Endothelial cell of umbilical vein (primary cell): ENCODE results near the gene DNMT1. TPM values are rescaled to one million over a fixed set of nuclear protein-coding genes. Genes with fewer than 3 reads are reported as not detected.
"Not testable (repeated sequence)": the region's sequence is repeated elsewhere in the genome, so short reads cannot be mapped to it uniquely, and the experiment has no call there.

Experiments used
- BruUV-seq: library from RNA; stranded (reverse); fragments of 400-500 nt; replicated peaks from 2 replicates; lab custom pipeline; 2021; lab: Mats Ljungman, UMichigan
- CTCF ChIA-PET: fragments of 300-600, 350-600 bp; sonication (Branson Sonifier 250); formaldehyde crosslinking; loops from one replicate; lab custom pipeline; 2021; ENCODE audit warnings: antibody characterized with exemption, inconsistent platforms; lab: Charles Lee
- POLR2A ChIA-PET: fragments of 300-600, 350-600 bp; sonication (Branson Sonifier 250); formaldehyde crosslinking; loops from one replicate; lab custom pipeline; 2021; ENCODE audit warnings: antibody characterized with exemption, inconsistent platforms; lab: Charles Lee
- DNase-seq: peaks from one replicate; pipeline ENCODE4 v3.0.0-alpha.2; 2011; ENCODE audit warnings: low read depth, low spot score
- FAIRE-seq: peaks from 2 replicates; lab custom pipeline; 2011; peaks lifted over from hg19 to GRCh38; lab: Jason Lieb, UNC
- H2AFZ ChIP-seq: 2 replicates; pipeline ENCODE4 v1.6.0; 2012; ENCODE audit warnings: low read depth, low read length, control low read depth, inconsistent platforms
- H3K27ac ChIP-seq: 2 replicates; pipeline ENCODE4 v1.5.1; 2011; ENCODE audit warnings: low read depth, mild to moderate bottlenecking, control low read depth, low read length, moderate library complexity; ENCODE audit not compliant: insufficient read depth
- H3K27me3 ChIP-seq, 2 experiments: 2 replicates each; pipeline versions ENCODE4 v1.6.0 to v1.6.1; 2011; ENCODE audit warnings: low read length in 2 of 2, mixed read lengths in 1 of 2; ENCODE audit not compliant: control insufficient read depth in 2 of 2, insufficient read depth in 2 of 2
- H3K36me3 ChIP-seq, 2 experiments: 2 replicates in 1 of 2; 3 replicates in 1 of 2; pipeline ENCODE4 v1.5.1; 2011; ENCODE audit warnings: low read length in 2 of 2, mild to moderate bottlenecking in 1 of 2, moderate library complexity in 1 of 2; ENCODE audit not compliant: control insufficient read depth in 2 of 2, insufficient read depth in 2 of 2; ENCODE audit errors: extremely low read depth in 1 of 2
- H3K4me1 ChIP-seq: 3 replicates; pipeline ENCODE4 v1.5.1; 2011; ENCODE audit warnings: mild to moderate bottlenecking, low read length; ENCODE audit not compliant: control insufficient read depth, insufficient read depth; ENCODE audit errors: extremely low read depth
- H3K4me2 ChIP-seq: 2 replicates; pipeline ENCODE4 v1.6.1; 2011; ENCODE audit warnings: low read length, control low read depth, mixed read lengths; ENCODE audit not compliant: insufficient read depth
- H3K4me3 ChIP-seq, 3 experiments: fragments of 200-600 bp in 1 of 3; sonication (generic), shearing (Covaris generic) in 1 of 3; replicated peaks in 1 of 3; 2 replicates each; pipeline ENCODE4 v1.5.1; 2011 to 2016; ENCODE audit warnings: control low read depth in 3 of 3, low read length in 3 of 3, mild to moderate bottlenecking in 2 of 3, inconsistent platforms in 1 of 3, low read depth in 1 of 3, moderate library complexity in 1 of 3; ENCODE audit not compliant: insufficient read depth in 1 of 3
- H3K79me2 ChIP-seq: 2 replicates; pipeline ENCODE4 v1.6.0; 2012; ENCODE audit warnings: low read length, inconsistent platforms; ENCODE audit not compliant: control insufficient read depth, insufficient read depth
- H3K9ac ChIP-seq: replicated peaks from 2 replicates; pipeline ENCODE3; 2011; ENCODE audit warnings: low read length, control low read depth; ENCODE audit not compliant: insufficient read depth; ENCODE audit errors: extremely low read depth
- H3K9me1 ChIP-seq: replicated peaks from 3 replicates; pipeline ENCODE4 v1.6.0; 2011; ENCODE audit warnings: mild to moderate bottlenecking, low read length; ENCODE audit not compliant: control insufficient read depth, insufficient read depth; ENCODE audit errors: extremely low read depth
- H3K9me3 ChIP-seq: replicated peaks from 2 replicates; pipeline ENCODE4 v1.5.1; 2012; ENCODE audit warnings: low read length, inconsistent platforms; ENCODE audit not compliant: control insufficient read depth, insufficient read depth
- H4K20me1 ChIP-seq: replicated peaks from 2 replicates; pipeline ENCODE3; 2011; ENCODE audit warnings: mild to moderate bottlenecking, low read length; ENCODE audit not compliant: control insufficient read depth, insufficient read depth; ENCODE audit errors: extremely low read depth
- CTCF ChIP-seq, 2 donors: IDR thresholded peaks; 1 replicate in 1 of 2; 2 replicates in 1 of 2; pipeline ENCODE4 v1.5.1; 2011; ENCODE audit warnings: low read length in 2 of 2, mild to moderate bottlenecking in 2 of 2, moderate library complexity in 2 of 2, control low read depth in 1 of 2, inconsistent platforms in 1 of 2, low read depth in 1 of 2; ENCODE audit not compliant: insufficient read depth in 1 of 2; ENCODE audit errors: extremely low read depth in 1 of 2
- dilution Hi-C: fragments of 300-500 bp; cut with MboI; formaldehyde crosslinking; loops from one replicate; pipeline ENCODE4 v1.15.0; 2019; ENCODE audit warnings: low sequenced_read_pairs; ENCODE audit not compliant: extremely low pct_ligation_motif_present
- intact Hi-C: fragments of 100-400 bp; cut with micrococcal nuclease; formaldehyde crosslinking; loops from one replicate; pipeline ENCODE4 v1.10.0; 2022
- polyA plus RNA-seq, 4 experiments: library from polyadenylated mRNA; depleted of rRNA in 3 of 4; stranded (reverse) in 3 of 4; unstranded in 1 of 4; fragments of >200 nt; gene quantifications; 2 replicates each; pipeline versions ENCODE4 v1.2.1 to v1.2.3, GENCODE V29; 2011 to 2012; ENCODE audit warnings: missing spikeins in 1 of 4
- total RNA-seq: library from RNA; stranded (reverse); gene quantifications from 2 replicates; pipeline ENCODE4 v1.2.3, GENCODE V29; 2021

DNMT1 gene
- total and polyA plus RNA-seq, 2 donors (not counting 3 experiments of a cell fraction or from before 2014, with no cell fraction given): 53.4 to 165 TPM

GRCh38 chr19:10235409-10235808 lies 40.7 kb upstream of the DNMT1 start:
- H3K9ac ChIP-seq, intact Hi-C loops, H3K9me3 ChIP-seq, H2AFZ ChIP-seq, dilution Hi-C loops, H3K79me2 ChIP-seq, POLR2A ChIA-PET, H3K9me1 ChIP-seq, H3K4me3 ChIP-seq, FAIRE-seq, BruUV-seq, DNase-seq, H4K20me1 ChIP-seq, H3K36me3 ChIP-seq, H3K4me2 ChIP-seq, H3K27me3 ChIP-seq, H3K27ac ChIP-seq: not testable (repeated sequence)
- H3K4me1 ChIP-seq: peaks cover 12% of the 10 kb centered on the region
- CTCF ChIA-PET: interaction anchor here (1.2 to 1.9 kb wide), 2 partner anchors 15 to 23 kb away, joined by 5 to 7 read pairs; no protein-coding TSS in a partner anchor

- POLR2A ChIA-PET: no interaction called here
- TF ChIP-seq CTCF (IDR thresholded peaks at IDR 0.05; ENCODE audit: extremely low read depth in 1 of 2, insufficient read depth in 1 of 2, low read depth in 1 of 2, low read length in 2 of 2): no peak
- CTCF ChIA-PET: interaction anchor here (1.0 to 1.9 kb wide), 3 partner anchors 15 to 26 kb away, joined by 3 to 7 read pairs (median 6); no protein-coding TSS in a partner anchor
- intact Hi-C loops (no loop called here), dilution Hi-C loops (no loop called here)
- no peak overlapping the region for H2AFZ ChIP-seq
- no peaks in the 10 kb centered on the region for H3K9me1 ChIP-seq
- H4K20me1 ChIP-seq: no peaks in the 10 kb centered on the region
- no peak overlapping the region for H3K9ac ChIP-seq
- H3K4me2 ChIP-seq: no peak overlapping the region
- DNase-seq (no peak), FAIRE-seq (no peak)
- peaks cover 15% of the 10 kb centered on the region for H3K4me1 ChIP-seq
- H3K4me3 ChIP-seq: no peak overlapping the region
- H3K36me3 ChIP-seq: no peaks in the 10 kb centered on the region
- H3K79me2 ChIP-seq: no peaks in the 10 kb centered on the region
- H3K27me3 ChIP-seq: no peaks in the 10 kb centered on the region
- no peak overlapping the region for H3K27ac ChIP-seq
- H3K9me3 ChIP-seq: no peaks in the 10 kb centered on the region
- no TSS peak for BruUV-seq
These were observed 40.2 kb upstream of the DNMT1 start for GRCh38 chr19:10235003-10235402.
